Bronchial epithelial cell (primary cell): ENCODE results near the gene CCRL2. TPM values are rescaled to one million over a fixed set of nuclear protein-coding genes. Genes with fewer than 3 reads are reported as not detected.
A peak's percentile ranks its signal among the peaks of the same experiment; 100 is the strongest.

Experiments
- DNase-seq: peaks from one replicate; pipeline ENCODE4 v3.0.0-alpha.2; 2010; ENCODE audit warnings: low read depth
- FAIRE-seq: peaks from 2 replicates; lab custom pipeline; 2011; peaks lifted over from hg19 to GRCh38; lab: Jason Lieb, UNC
- H3K27me3 ChIP-seq: 2 replicates; pipeline ENCODE4 v1.5.1; 2011; ENCODE audit warnings: low read length; ENCODE audit not compliant: control insufficient read depth, insufficient read depth
- H3K36me3 ChIP-seq: 2 replicates; pipeline ENCODE4 v1.5.1; 2011; ENCODE audit warnings: low read length; ENCODE audit not compliant: control insufficient read depth, insufficient read depth
- H3K4me3 ChIP-seq: 2 replicates; pipeline ENCODE4 v1.5.1; 2011; ENCODE audit warnings: mild to moderate bottlenecking, low read depth, low read length, control low read depth
- total RNA-seq: library from RNA; depleted of rRNA; stranded (reverse); fragments of >200 nt; gene quantifications from 2 replicates; pipeline ENCODE4 v1.2.1, GENCODE V29; 2014
- TF ChIP-seq, protein P1 (sequence below): IDR thresholded peaks from 2 replicates; pipeline ENCODE4 v1.5.1; 2011; ENCODE audit warnings: mild to moderate bottlenecking, moderate library complexity, low read length, control low read depth, inconsistent platforms; ENCODE audit not compliant: insufficient read depth, severe bottlenecking

CCRL2 gene
- total RNA-seq, 1 donor from 2014 or later, result 0.26 TPM

DNA sequence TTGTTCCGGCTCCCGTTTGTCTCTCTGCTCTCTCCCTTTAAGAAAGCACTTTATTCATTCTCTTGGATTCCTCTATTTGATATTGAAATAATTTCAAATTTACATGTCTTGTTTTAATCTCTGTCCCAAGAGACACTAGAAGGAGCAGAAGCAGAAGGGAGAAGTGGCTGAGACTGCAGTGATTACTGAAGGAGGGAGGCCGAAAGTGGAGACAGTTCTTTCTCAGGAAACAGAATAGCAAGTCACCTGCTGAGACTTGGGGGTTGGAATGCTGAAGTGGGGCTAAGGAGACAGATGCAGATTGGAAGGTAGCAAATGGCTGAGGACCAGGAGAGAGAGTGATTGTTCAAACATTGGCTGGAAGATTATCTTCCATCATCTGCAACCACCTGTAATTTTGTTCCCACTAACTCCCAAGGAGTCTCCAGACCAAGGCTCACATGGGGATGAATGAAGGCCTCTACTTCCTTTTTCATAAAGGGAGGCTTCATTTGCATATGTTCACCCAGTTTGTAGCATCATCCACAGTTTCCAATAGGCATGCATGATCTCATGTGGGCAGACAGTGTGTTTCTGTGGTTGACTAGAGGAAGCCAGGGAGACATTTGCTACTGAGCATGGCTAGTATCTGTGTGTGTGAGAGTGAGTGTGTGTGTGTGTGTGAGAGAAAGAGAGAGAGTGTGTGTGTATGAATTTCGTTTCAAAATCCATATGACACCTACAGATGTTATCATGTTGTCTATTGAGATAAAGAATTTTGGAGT is 33.7 kb downstream of the CCRL2 start:
- TF ChIP-seq, protein P1, sequence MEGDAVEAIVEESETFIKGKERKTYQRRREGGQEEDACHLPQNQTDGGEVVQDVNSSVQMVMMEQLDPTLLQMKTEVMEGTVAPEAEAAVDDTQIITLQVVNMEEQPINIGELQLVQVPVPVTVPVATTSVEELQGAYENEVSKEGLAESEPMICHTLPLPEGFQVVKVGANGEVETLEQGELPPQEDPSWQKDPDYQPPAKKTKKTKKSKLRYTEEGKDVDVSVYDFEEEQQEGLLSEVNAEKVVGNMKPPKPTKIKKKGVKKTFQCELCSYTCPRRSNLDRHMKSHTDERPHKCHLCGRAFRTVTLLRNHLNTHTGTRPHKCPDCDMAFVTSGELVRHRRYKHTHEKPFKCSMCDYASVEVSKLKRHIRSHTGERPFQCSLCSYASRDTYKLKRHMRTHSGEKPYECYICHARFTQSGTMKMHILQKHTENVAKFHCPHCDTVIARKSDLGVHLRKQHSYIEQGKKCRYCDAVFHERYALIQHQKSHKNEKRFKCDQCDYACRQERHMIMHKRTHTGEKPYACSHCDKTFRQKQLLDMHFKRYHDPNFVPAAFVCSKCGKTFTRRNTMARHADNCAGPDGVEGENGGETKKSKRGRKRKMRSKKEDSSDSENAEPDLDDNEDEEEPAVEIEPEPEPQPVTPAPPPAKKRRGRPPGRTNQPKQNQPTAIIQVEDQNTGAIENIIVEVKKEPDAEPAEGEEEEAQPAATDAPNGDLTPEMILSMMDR, result no peak
- DNase-seq (no peak), FAIRE-seq (no peak)
- Histone ChIP-seq H3K36me3 (no peaks in the 10 kb centered on the region), H3K27me3 (peaks cover 3% of the 10 kb centered on the region), H3K4me3 (no peak overlapping the region)

DNA sequence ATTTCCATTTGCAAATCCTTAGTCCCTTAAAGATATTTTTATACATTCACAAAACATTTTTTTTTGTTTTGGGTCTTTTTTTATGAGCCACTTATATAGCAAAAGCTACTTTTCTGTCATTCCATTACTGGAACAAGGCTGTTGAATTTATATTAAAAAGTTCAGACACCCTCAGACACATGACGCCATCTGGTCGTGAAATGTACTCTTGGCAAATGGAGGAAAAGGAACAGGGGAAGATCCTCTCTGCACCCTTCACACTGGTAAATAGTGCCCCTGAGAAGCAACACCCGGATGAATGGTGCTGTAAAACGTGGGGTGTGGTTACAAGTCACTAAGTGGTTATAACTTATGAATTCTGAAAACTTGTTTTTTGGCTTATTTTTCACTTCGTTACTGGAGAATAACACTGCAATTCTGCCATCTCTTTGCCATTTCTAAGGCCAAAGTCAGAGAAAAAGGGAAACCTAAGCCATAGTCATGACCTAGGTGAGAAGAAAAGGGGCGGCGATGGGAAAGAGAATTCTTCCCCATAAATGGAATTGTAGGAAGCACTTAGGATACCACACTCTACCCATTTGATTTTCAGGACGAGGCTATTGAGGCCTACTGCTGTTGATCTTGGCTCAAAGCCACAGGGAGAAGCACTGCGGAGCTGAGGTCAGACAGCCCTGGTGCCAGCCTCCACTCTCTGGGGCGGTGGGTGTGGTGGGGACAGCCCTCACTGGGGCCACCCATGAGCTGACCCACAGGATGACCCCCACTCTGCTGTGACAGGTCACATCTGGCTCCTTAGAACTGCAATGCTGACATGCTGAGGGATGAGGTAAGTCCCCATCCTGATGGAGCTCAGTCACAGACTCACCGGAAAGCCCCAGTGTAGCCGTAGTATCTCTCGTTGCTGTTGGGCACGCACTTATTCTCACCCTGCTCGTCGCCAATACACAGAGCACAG is 35.8 kb downstream of the CCRL2 start:
- Histone ChIP-seq H3K4me3 (no peak overlapping the region), H3K36me3 (no peaks in the 10 kb centered on the region), H3K27me3 (peaks cover 4% of the 10 kb centered on the region)
- DNase-seq (no peak), FAIRE-seq (peak; percentile 77)
- TF ChIP-seq, protein P1, result no peak

DNA sequence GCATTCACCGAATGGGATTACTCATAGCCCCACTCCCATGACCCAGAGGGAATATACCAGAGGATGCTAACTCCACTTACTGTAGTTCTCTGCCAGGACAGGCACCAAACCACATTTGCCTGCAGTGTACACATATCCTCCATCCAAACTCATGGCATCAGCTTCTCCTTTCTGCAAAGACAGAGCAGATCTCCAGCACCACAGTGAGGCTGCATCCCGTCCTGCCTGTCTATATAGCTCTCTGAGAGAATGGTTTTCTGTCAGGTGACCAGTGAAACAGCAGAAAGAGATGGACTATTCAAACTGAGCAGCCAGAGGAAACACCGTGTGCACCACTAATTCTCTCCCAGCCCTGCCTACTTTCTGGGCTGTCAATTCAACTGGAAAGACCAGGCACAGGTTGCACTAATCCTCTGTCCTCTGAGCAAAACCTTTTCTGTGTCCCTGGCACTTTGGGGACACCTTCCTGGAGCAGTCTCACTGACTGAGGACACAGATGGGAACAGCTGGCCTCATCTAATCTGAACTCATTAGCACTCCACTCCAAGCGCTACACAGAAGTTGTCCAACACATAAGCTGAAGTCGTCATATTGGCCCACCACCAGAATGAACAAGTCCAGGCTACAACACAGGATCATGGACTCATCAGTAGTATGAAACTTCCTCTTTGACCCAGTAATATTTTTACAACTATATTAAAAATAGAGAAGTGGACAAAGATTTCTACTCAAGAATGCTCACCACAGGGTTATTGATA is 40.3 kb downstream of the CCRL2 start:
- peaks cover 2% of the 10 kb centered on the region for H3K27me3 ChIP-seq
- DNase-seq (peak; percentile 26), FAIRE-seq (peak; percentile 95)
- no peak overlapping the region for H3K4me3 ChIP-seq
- no peaks in the 10 kb centered on the region for H3K36me3 ChIP-seq
- TF ChIP-seq, protein P1, result no peak

DNA sequence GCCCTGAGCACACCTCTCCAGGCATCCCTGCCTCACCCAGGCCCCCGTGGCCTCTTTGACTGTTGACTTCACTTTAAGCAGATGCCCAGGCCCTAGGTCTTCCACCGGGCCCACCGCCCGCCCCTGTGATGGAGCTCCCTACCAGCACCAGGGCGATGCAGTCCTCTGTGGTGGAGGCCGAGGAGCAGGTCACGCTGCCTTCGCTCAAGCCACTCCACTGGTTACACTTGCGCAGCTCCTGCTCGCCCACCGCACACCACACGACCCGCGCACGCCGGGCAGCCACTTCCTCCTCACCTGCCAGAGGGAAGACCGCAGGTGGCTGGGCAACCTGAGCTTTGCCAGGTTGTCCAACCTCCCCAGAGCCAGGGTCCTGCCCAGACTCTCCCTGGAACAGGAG is 41.7 kb downstream of the CCRL2 start:
- peaks cover 2% of the 10 kb centered on the region for H3K27me3 ChIP-seq
- no peak for FAIRE-seq

More for the DNA sequence above, 41.7 kb downstream of the CCRL2 start:
- TF ChIP-seq, protein P1, result no peak
- DNase-seq, result no peak
- no peak overlapping the region for H3K4me3 ChIP-seq
- H3K36me3 ChIP-seq, result no peaks in the 10 kb centered on the region
